H9 (cell line): ENCODE data around the gene THEM4. TPM values are rescaled to one million over a fixed set of nuclear protein-coding genes. Genes with fewer than 3 reads are reported as not detected.
"Not testable (repeated sequence)": the region's sequence is repeated elsewhere in the genome, so short reads cannot be mapped to it uniquely, and the experiment has no call there.

Source experiments
- DNase-seq: peaks from one replicate; pipeline ENCODE4 v3.0.0-alpha.2; 2017
- H2AFZ ChIP-seq: one replicate; pipeline ENCODE4 v1.6.1; 2013; ENCODE audit warnings: mild to moderate bottlenecking, low read length, control low read depth, moderate library complexity
- H2AK5ac ChIP-seq: 2 replicates; pipeline ENCODE4 v1.6.1; 2013; ENCODE audit warnings: low read length, control low read depth, mixed read lengths; ENCODE audit not compliant: insufficient read length
- H2BK120ac ChIP-seq: one replicate; pipeline ENCODE4 v1.6.1; 2013; ENCODE audit warnings: low read depth, mild to moderate bottlenecking, low read length, control low read depth, inconsistent platforms; ENCODE audit not compliant: poor library complexity, severe bottlenecking
- H2BK12ac ChIP-seq: 2 replicates; pipeline ENCODE4 v1.6.1; 2013; ENCODE audit warnings: low read length, control low read depth, mixed read lengths, low read depth; ENCODE audit not compliant: insufficient read length
- H2BK15ac ChIP-seq: 2 replicates; pipeline ENCODE4 v1.6.1; 2013; ENCODE audit warnings: low read depth, low read length, control low read depth
- H2BK20ac ChIP-seq: one replicate; pipeline ENCODE4 v1.6.1; 2013; ENCODE audit warnings: low read depth, mild to moderate bottlenecking, low read length, control low read depth, inconsistent platforms; ENCODE audit not compliant: poor library complexity, severe bottlenecking
- H2BK5ac ChIP-seq: 2 replicates; pipeline ENCODE4 v1.6.1; 2013; ENCODE audit warnings: low read length, control low read depth, mixed read lengths; ENCODE audit not compliant: insufficient read length
- H3K14ac ChIP-seq: 2 replicates; pipeline ENCODE4 v1.6.1; 2013; ENCODE audit warnings: low read length, control low read depth; ENCODE audit not compliant: insufficient read depth
- H3K18ac ChIP-seq: 2 replicates; pipeline ENCODE4 v1.6.1; 2013; ENCODE audit warnings: low read depth, mild to moderate bottlenecking, mixed read lengths, low read length, control low read depth; ENCODE audit not compliant: insufficient read length
- H3K23ac ChIP-seq: 2 replicates; pipeline ENCODE4 v1.6.1; 2013; ENCODE audit warnings: low read length, control low read depth, mixed read lengths, low read depth; ENCODE audit not compliant: insufficient read length
- H3K23me2 ChIP-seq: 2 replicates; pipeline ENCODE4 v1.6.1; 2013; ENCODE audit warnings: low read depth, mild to moderate bottlenecking, mixed read lengths, low read length, control low read depth; ENCODE audit not compliant: insufficient read length, poor library complexity, severe bottlenecking
- H3K27ac ChIP-seq: 2 replicates; pipeline ENCODE4 v1.5.1; 2013; ENCODE audit warnings: low read length, control low read depth, mixed read lengths, low read depth; ENCODE audit not compliant: insufficient read length
- H3K27me3 ChIP-seq: 2 replicates; pipeline ENCODE4 v1.6.1; 2013; ENCODE audit warnings: low read length, control low read depth, inconsistent platforms; ENCODE audit not compliant: insufficient read depth
- H3K4ac ChIP-seq: 2 replicates; pipeline ENCODE4 v1.6.1; 2013; ENCODE audit warnings: low read depth, mild to moderate bottlenecking, control low read depth, inconsistent platforms, low read length, moderate library complexity
- H3K4me1 ChIP-seq: 2 replicates; pipeline ENCODE4 v1.6.1; 2013; ENCODE audit warnings: low read length, control low read depth, inconsistent platforms; ENCODE audit not compliant: insufficient read depth
- H3K4me2 ChIP-seq: 2 replicates; pipeline ENCODE4 v1.6.1; 2013; ENCODE audit warnings: low read length, control low read depth, mixed read lengths; ENCODE audit not compliant: insufficient read length, insufficient read depth
- H3K56ac ChIP-seq: 2 replicates; pipeline ENCODE4 v1.6.1; 2013; ENCODE audit warnings: low read depth, mild to moderate bottlenecking, mixed read lengths, low read length, control low read depth; ENCODE audit not compliant: insufficient read length
- H3K79me1 ChIP-seq: 2 replicates; pipeline ENCODE4 v1.6.1; 2013; ENCODE audit warnings: low read depth, mild to moderate bottlenecking, moderate library complexity, low read length, control low read depth, inconsistent platforms; ENCODE audit not compliant: insufficient read depth, poor library complexity, severe bottlenecking
- H3K79me2 ChIP-seq: 2 replicates; pipeline ENCODE4 v1.6.1; 2013; ENCODE audit warnings: low read length, control low read depth, inconsistent platforms; ENCODE audit not compliant: insufficient read depth
- H3K9ac ChIP-seq: 2 replicates; pipeline ENCODE4 v1.6.1; 2013; ENCODE audit warnings: low read length, control low read depth, mixed read lengths; ENCODE audit not compliant: insufficient read length; ENCODE audit errors: extremely low read depth
- H3K9me3 ChIP-seq: one replicate; pipeline ENCODE4 v1.6.1; 2013; ENCODE audit warnings: low read depth, low read length, inconsistent platforms; ENCODE audit not compliant: control insufficient read depth
- H3T11ph ChIP-seq: one replicate; pipeline ENCODE4 v1.6.1; 2013; ENCODE audit warnings: mild to moderate bottlenecking, low read length, control low read depth, inconsistent platforms
- H4K20me1 ChIP-seq: one replicate; pipeline ENCODE4 v1.6.1; 2013; ENCODE audit not compliant: control insufficient read depth, insufficient read length, insufficient read depth
- H4K5ac ChIP-seq: 2 replicates; pipeline ENCODE4 v1.6.1; 2013; ENCODE audit warnings: low read depth, mild to moderate bottlenecking, mixed read lengths, low read length, control low read depth; ENCODE audit not compliant: insufficient read length
- H4K8ac ChIP-seq: replicated peaks from 2 replicates; pipeline ENCODE4 v1.6.1; 2013; ENCODE audit warnings: low read length, control low read depth, mixed read lengths, low read depth; ENCODE audit not compliant: insufficient read length
- H4K91ac ChIP-seq: 2 replicates; pipeline ENCODE4 v1.6.1; 2013; ENCODE audit warnings: low read depth, mild to moderate bottlenecking, moderate library complexity, mixed read lengths, low read length, control low read depth; ENCODE audit not compliant: insufficient read length
- H3K27ac Mint-ChIP-seq, 3 experiments: 2 replicates in 2 of 3; 3 replicates in 1 of 3; pipeline ENCODE4 v1.8.0; 2020 to 2021; ENCODE audit warnings: mixed read lengths in 3 of 3, mild to moderate bottlenecking in 1 of 3, moderate library complexity in 1 of 3
- H3K27me3 Mint-ChIP-seq: 2 replicates; pipeline ENCODE4 v1.8.0; 2021; ENCODE audit warnings: low read depth, mild to moderate bottlenecking, moderate library complexity, mixed read lengths
- H3K36me3 Mint-ChIP-seq, 3 experiments: 2 replicates in 2 of 3; 3 replicates in 1 of 3; pipeline ENCODE4 v1.8.0; 2020 to 2021; ENCODE audit warnings: low read depth in 3 of 3, mixed read lengths in 3 of 3; ENCODE audit not compliant: insufficient read depth in 1 of 3
- H3K4me1 Mint-ChIP-seq, 2 experiments: 2 replicates each; pipeline ENCODE4 v1.8.0; 2020; ENCODE audit warnings: mixed read lengths in 2 of 2
- H3K4me3 Mint-ChIP-seq, 2 experiments: 2 replicates in 1 of 2; 3 replicates in 1 of 2; pipeline ENCODE4 v1.8.0; 2020 to 2021; ENCODE audit warnings: mild to moderate bottlenecking in 2 of 2, mixed read lengths in 2 of 2, moderate library complexity in 1 of 2
- H3K9me3 Mint-ChIP-seq, 2 experiments: 2 replicates in 1 of 2; 3 replicates in 1 of 2; pipeline ENCODE4 v1.8.0; 2020; ENCODE audit warnings: mild to moderate bottlenecking in 2 of 2, mixed read lengths in 2 of 2, moderate library complexity in 1 of 2
- whole genome bisulfite sequencing: extraction: QIAGEN DNeasy Blood & Tissue Kit; methylation state at CpG from one replicate; pipeline ENCODE4 v1.1.7; 2013; ENCODE audit warnings: missing lambda C conversion rate, low lambda C conversion rate, mixed read lengths; ENCODE audit not compliant: insufficient read length; ENCODE audit errors: extremely low coverage; 5-methylcytosine and 5-hydroxymethylcytosine counted together
- total RNA-seq: library from RNA; stranded (reverse); gene quantifications from 2 replicates; pipeline ENCODE4 v1.2.1, GENCODE V29; 2021
- TF ChIP-seq, protein P1 (sequence below): fragments of 200-600 bp; sonication (generic); conservative IDR thresholded peaks from 3 replicates; pipeline ENCODE4 v1.8.0; 2021; ENCODE audit warnings: antibody characterized with exemption, mild to moderate bottlenecking

THEM4 gene
- total RNA-seq, 1 experiment from 2014 or later, result 10.5 TPM

GRCh38 chr1:151885479-151885878 lies 23.8 kb downstream of the THEM4 start:
- H2BK5ac ChIP-seq, result no peak overlapping the region
- no peak overlapping the region for H3K27ac ChIP-seq
- no peaks in the 10 kb centered on the region for H3K79me1 ChIP-seq
- Mint-ChIP-seq H3K36me3 (peaks cover 17 to 24% (median 18%) of the 10 kb centered on the region in 3 experiments), H3K27ac (no peak overlapping the region), H3K9me3 (peaks cover 4 to 8% of the 10 kb centered on the region in 2 experiments; a peak in 3 of 5 replicates), H3K4me3 (no peak overlapping the region), H3K27me3 (no peaks in the 10 kb centered on the region), H3K4me1 (no peaks in the 10 kb centered on the region)
- no peak overlapping the region for H4K8ac ChIP-seq
- H4K5ac ChIP-seq, result no peak overlapping the region
- no peak overlapping the region for H2BK15ac ChIP-seq
- no peaks in the 10 kb centered on the region for H3K27me3 ChIP-seq
- no peak overlapping the region for H3K14ac ChIP-seq
- H2BK12ac ChIP-seq, result no peak overlapping the region
- H3K9ac ChIP-seq, result no peak overlapping the region
- no peak overlapping the region for H3K23ac ChIP-seq
- no peak overlapping the region for H3K4me2 ChIP-seq
- H3T11ph ChIP-seq, result no peak overlapping the region
- TF ChIP-seq, protein P1, sequence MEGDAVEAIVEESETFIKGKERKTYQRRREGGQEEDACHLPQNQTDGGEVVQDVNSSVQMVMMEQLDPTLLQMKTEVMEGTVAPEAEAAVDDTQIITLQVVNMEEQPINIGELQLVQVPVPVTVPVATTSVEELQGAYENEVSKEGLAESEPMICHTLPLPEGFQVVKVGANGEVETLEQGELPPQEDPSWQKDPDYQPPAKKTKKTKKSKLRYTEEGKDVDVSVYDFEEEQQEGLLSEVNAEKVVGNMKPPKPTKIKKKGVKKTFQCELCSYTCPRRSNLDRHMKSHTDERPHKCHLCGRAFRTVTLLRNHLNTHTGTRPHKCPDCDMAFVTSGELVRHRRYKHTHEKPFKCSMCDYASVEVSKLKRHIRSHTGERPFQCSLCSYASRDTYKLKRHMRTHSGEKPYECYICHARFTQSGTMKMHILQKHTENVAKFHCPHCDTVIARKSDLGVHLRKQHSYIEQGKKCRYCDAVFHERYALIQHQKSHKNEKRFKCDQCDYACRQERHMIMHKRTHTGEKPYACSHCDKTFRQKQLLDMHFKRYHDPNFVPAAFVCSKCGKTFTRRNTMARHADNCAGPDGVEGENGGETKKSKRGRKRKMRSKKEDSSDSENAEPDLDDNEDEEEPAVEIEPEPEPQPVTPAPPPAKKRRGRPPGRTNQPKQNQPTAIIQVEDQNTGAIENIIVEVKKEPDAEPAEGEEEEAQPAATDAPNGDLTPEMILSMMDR, result no peak
- H3K4ac ChIP-seq, result no peak overlapping the region
- no peaks in the 10 kb centered on the region for H4K20me1 ChIP-seq
- H3K79me2 ChIP-seq, result no peaks in the 10 kb centered on the region
- no peak overlapping the region for H2BK20ac ChIP-seq
- no peak overlapping the region for H2AFZ ChIP-seq
- no peak overlapping the region for H2AK5ac ChIP-seq
- H3K56ac ChIP-seq, result no peak overlapping the region
- WGBS, result no CpG with 5 or more reads among the region's 1 CpG
- H3K18ac ChIP-seq, result no peak overlapping the region
- no peaks in the 10 kb centered on the region for H3K9me3 ChIP-seq
- no peak for DNase-seq
- no peaks in the 10 kb centered on the region for H3K4me1 ChIP-seq
- H2BK120ac ChIP-seq, result no peak overlapping the region
- H3K23me2 ChIP-seq, result no peaks in the 10 kb centered on the region
- no peak overlapping the region for H4K91ac ChIP-seq

- not testable (repeated sequence) for H3K9me3 Mint-ChIP-seq, H3K27me3 ChIP-seq, H3K79me1 ChIP-seq, H4K91ac ChIP-seq, DNase-seq, H3K18ac ChIP-seq, H3T11ph ChIP-seq, H4K5ac ChIP-seq, H2AFZ ChIP-seq, H3K56ac ChIP-seq, H2BK20ac ChIP-seq, H4K8ac ChIP-seq, H3K9ac ChIP-seq, H3K27ac Mint-ChIP-seq, H3K23me2 ChIP-seq, H2BK120ac ChIP-seq, H3K27me3 Mint-ChIP-seq, H2AK5ac ChIP-seq, H3K14ac ChIP-seq, H3K4me1 ChIP-seq, H3K79me2 ChIP-seq, H3K4me2 ChIP-seq, H3K4me1 Mint-ChIP-seq, H4K20me1 ChIP-seq, H3K27ac ChIP-seq, H3K4me3 Mint-ChIP-seq, H2BK12ac ChIP-seq, H2BK15ac ChIP-seq, H3K9me3 ChIP-seq, H3K4ac ChIP-seq, H2BK5ac ChIP-seq, H3K23ac ChIP-seq
- peaks cover 17 to 24% (median 18%) of the 10 kb centered on the region in 3 experiments for H3K36me3 Mint-ChIP-seq
- WGBS, result no CpG with 5 or more reads among the region's 5 CpGs
These were observed 24.4 kb downstream of the THEM4 start for GRCh38 chr1:151884879-151885278.
